Gastroesophageal sphincter (tissue), 4 donors: ENCODE data around the gene ARHGAP19. TPM values are rescaled to one million over a fixed set of nuclear protein-coding genes. Genes with fewer than 3 reads are reported as not detected.

ENCODE experiments used
- ATAC-seq: fragments of 150-250 bp; one replicate; pipeline ENCODE4 v1.9.1; 2016; ENCODE audit warnings: mild to moderate bottlenecking, moderate library complexity
- H3K27ac ChIP-seq, 4 donors: fragments of 200-600 bp; sonication (generic) in 3 of 4; 1 replicate in 3 of 4; 2 replicates in 1 of 4; pipeline ENCODE4 v1.5.1; 2016 to 2019
- H3K27me3 ChIP-seq: fragments of 200-600 bp; sonication (generic); one replicate; pipeline ENCODE4 v1.5.1; 2019
- H3K36me3 ChIP-seq, 2 donors: fragments of 200-600 bp; sonication (generic); one replicate each; pipeline ENCODE4 v1.5.1; 2019; ENCODE audit warnings: control low read depth in 1 of 2
- H3K4me1 ChIP-seq, 3 donors: fragments of 200-600 bp; sonication (generic); 1 replicate in 2 of 3; 2 replicates in 1 of 3; pipeline ENCODE4 v1.5.1; 2016 to 2019; ENCODE audit warnings: control low read depth in 2 of 3
- H3K4me3 ChIP-seq, 2 donors: fragments of 200-600 bp; sonication (generic); one replicate each; pipeline ENCODE4 v1.5.1; 2019; ENCODE audit warnings: mild to moderate bottlenecking in 1 of 2, moderate library complexity in 1 of 2
- H3K9me3 ChIP-seq, 3 donors: fragments of 200-600 bp; sonication (generic); one replicate each; pipeline ENCODE4 v1.5.1; 2017 to 2019; ENCODE audit warnings: control low read depth in 2 of 3
- EP300 ChIP-seq: sonication (generic); formaldehyde crosslinking; IDR thresholded peaks from one replicate; pipeline ENCODE4 v1.6.1; 2017; ENCODE audit warnings: antibody characterized with exemption, mild to moderate bottlenecking
- POLR2A ChIP-seq, 2 donors: fragments of 450-650 bp; IDR thresholded peaks; one replicate each; pipeline ENCODE4 v1.6.1; 2017; ENCODE audit warnings: antibody characterized with exemption in 2 of 2, mild to moderate bottlenecking in 2 of 2, moderate library complexity in 1 of 2
- POLR2AphosphoS5 ChIP-seq: sonication (generic); formaldehyde crosslinking; IDR thresholded peaks from one replicate; pipeline ENCODE4 v1.6.1; 2017; ENCODE audit warnings: antibody characterized with exemption
- WGBS, 2 donors: methylation state at CpG; one replicate each; pipeline ENCODE4 v1.1.5; 2018; ENCODE audit warnings: low coverage in 1 of 2; 5-methylcytosine and 5-hydroxymethylcytosine counted together
- total RNA-seq, 4 donors: library from RNA; depleted of rRNA; stranded (reverse); fragments of >200 nt; gene quantifications; one replicate each; pipeline ENCODE4 v1.1.0, GENCODE V29; 2016
- TF ChIP-seq, protein P1 (sequence below), 4 experiments: fragments of 200-600 bp in 2 of 4; fragments of 450-650 bp in 2 of 4; sonication (generic) in 1 of 4; IDR thresholded peaks; one replicate each; pipeline ENCODE4 v1.5.1; 2017 to 2019; ENCODE audit warnings: antibody characterized with exemption in 4 of 4, mild to moderate bottlenecking in 2 of 4, moderate library complexity in 2 of 4

The ARHGAP19 gene
- total RNA-seq, 4 donors from 2014 or later: 3.2 to 6.7 (median 5.0) TPM

- peaks cover 0 to 5% of the 10 kb centered on the region in 2 donors for H3K36me3 ChIP-seq
- H3K4me3 ChIP-seq: no peak overlapping the region
- H3K9me3 ChIP-seq: no peaks in the 10 kb centered on the region
- WGBS, 2 donors: 48 to 66% methylated on average over 7 to 8 of the region's 9 CpGs
- no peak overlapping the region for H3K27ac ChIP-seq
- TF ChIP-seq EP300 (no peak), POLR2AphosphoS5 (no peak)
- TF ChIP-seq, protein P1, sequence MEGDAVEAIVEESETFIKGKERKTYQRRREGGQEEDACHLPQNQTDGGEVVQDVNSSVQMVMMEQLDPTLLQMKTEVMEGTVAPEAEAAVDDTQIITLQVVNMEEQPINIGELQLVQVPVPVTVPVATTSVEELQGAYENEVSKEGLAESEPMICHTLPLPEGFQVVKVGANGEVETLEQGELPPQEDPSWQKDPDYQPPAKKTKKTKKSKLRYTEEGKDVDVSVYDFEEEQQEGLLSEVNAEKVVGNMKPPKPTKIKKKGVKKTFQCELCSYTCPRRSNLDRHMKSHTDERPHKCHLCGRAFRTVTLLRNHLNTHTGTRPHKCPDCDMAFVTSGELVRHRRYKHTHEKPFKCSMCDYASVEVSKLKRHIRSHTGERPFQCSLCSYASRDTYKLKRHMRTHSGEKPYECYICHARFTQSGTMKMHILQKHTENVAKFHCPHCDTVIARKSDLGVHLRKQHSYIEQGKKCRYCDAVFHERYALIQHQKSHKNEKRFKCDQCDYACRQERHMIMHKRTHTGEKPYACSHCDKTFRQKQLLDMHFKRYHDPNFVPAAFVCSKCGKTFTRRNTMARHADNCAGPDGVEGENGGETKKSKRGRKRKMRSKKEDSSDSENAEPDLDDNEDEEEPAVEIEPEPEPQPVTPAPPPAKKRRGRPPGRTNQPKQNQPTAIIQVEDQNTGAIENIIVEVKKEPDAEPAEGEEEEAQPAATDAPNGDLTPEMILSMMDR (IDR thresholded peaks at IDR 0.05): no peak
- ATAC-seq: no peak
- H3K4me1 ChIP-seq: peaks cover 0 to 3% (median 0%) of the 10 kb centered on the region in 3 donors
- peaks cover 11% of the 10 kb centered on the region for H3K27me3 ChIP-seq
These were observed 79.0 kb downstream of the ARHGAP19 start for GRCh38 chr10:97213431-97213830.

GRCh38 chr10:97211229-97211628 is 81.2 kb downstream of the ARHGAP19 start:
- Histone ChIP-seq H3K4me1 (peaks cover 0 to 3% (median 0%) of the 10 kb centered on the region in 3 donors), H3K27me3 (peaks cover 21% of the 10 kb centered on the region), H3K4me3 (no peak overlapping the region), H3K36me3 (peaks cover 0 to 5% of the 10 kb centered on the region in 2 donors), H3K27ac (no peak overlapping the region), H3K9me3 (no peaks in the 10 kb centered on the region)
- WGBS, 2 donors: no CpG with 5 or more reads among the region's 9 CpGs
- TF ChIP-seq POLR2A (IDR thresholded peaks at IDR 0.05): no peak
- TF ChIP-seq EP300: no peak
- TF ChIP-seq, protein P1 (IDR thresholded peaks at IDR 0.05): no peak
- no peak for TF ChIP-seq POLR2AphosphoS5
- ATAC-seq: no peak

- Histone ChIP-seq H3K4me3 (no peak overlapping the region), H3K4me1 (peaks cover 0 to 3% (median 0%) of the 10 kb centered on the region in 3 donors), H3K9me3 (no peaks in the 10 kb centered on the region), H3K27ac (no peak overlapping the region), H3K36me3 (peaks cover 0 to 1% of the 10 kb centered on the region in 2 donors), H3K27me3 (peaks cover 21% of the 10 kb centered on the region)
- TF ChIP-seq EP300: no peak
- TF ChIP-seq, protein P1 (IDR thresholded peaks at IDR 0.05): peak; percentile 86 to 97 (median 94)
- ATAC-seq: no peak
- 12 to 22% methylated on average over 6 to 8 of the region's 8 CpGs for WGBS, 2 donors
These were observed 81.9 kb downstream of the ARHGAP19 start for GRCh38 chr10:97210543-97210960.

- no peak for ATAC-seq
- 37% methylated on average over 3 of the region's 7 CpGs; no CpG with 5 or more reads in 1 of the 2 donors for WGBS, 2 donors
- no peak overlapping the region for H3K4me3 ChIP-seq
- TF ChIP-seq EP300 (no peak), POLR2A (IDR thresholded peaks at IDR 0.05) (no peak), POLR2AphosphoS5 (no peak)
- TF ChIP-seq, protein P1 (IDR thresholded peaks at IDR 0.05): no peak
- no peaks in the 10 kb centered on the region for H3K36me3 ChIP-seq
- no peak overlapping the region for H3K27ac ChIP-seq
- peaks cover 30% of the 10 kb centered on the region for H3K27me3 ChIP-seq
- peaks cover 0 to 3% (median 0%) of the 10 kb centered on the region in 3 donors for H3K4me1 ChIP-seq
- H3K9me3 ChIP-seq: no peaks in the 10 kb centered on the region
These were observed 84.6 kb downstream of the ARHGAP19 start for GRCh38 chr10:97207756-97208346.

DNA sequence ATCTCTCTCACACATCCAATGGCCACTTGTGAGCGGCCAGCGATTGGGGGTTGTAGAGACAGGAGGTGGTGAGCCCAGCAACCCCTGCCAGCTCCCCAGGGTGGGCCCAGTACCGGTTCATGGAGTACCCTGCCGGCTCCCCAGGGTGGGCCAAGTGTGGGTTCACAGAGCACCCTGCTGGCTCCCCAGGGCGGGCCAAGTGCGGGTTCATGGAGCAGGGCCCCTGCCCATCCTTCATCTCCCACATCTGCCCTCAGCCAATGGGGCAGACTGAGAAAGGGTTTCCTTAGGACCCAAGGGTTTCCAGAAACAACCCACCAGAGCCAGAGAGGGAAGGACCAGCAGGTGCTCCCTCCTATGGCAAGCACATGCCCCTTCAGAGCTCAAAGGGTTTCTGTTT is 85.3 kb downstream of the ARHGAP19 start:
- peaks cover 0 to 3% (median 0%) of the 10 kb centered on the region in 3 donors for H3K4me1 ChIP-seq
- no peak overlapping the region for H3K4me3 ChIP-seq
- no peaks in the 10 kb centered on the region for H3K9me3 ChIP-seq
- no peak for ATAC-seq
- no peaks in the 10 kb centered on the region for H3K36me3 ChIP-seq
- H3K27ac ChIP-seq: no peak overlapping the region
- TF ChIP-seq, protein P1 (IDR thresholded peaks at IDR 0.05): no peak
- no peak for TF ChIP-seq EP300
- WGBS, 2 donors: 76% methylated on average over 3 of the region's 6 CpGs; no CpG with 5 or more reads in 1 of the 2 donors
- peaks cover 30% of the 10 kb centered on the region for H3K27me3 ChIP-seq
